Stimulated activated CD4-positive, alpha-beta T cell treated with anti-CD3 and anti-CD28 coated beads, Interleukin-4, amount 100 ng/mL, for 4 hours (primary cell): Measurements from ENCODE around the gene ASAP2.

Experiments
- DNase-seq, 2 experiments: peaks; one replicate each; pipeline ENCODE4 v3.0.0-alpha.2; 2020

Gene ASAP2

GRCh38 chr2:9445089-9445488, 238.5 kb downstream of the ASAP2 start:
- DNase-seq = no peak

GRCh38 chr2:9451231-9451630, 244.6 kb downstream of the ASAP2 start:
- no peak for DNase-seq
